Esophagus muscularis mucosa (tissue), 4 donors: Measurements from ENCODE around the gene TRPM3.

ENCODE experiments used
- EP300 ChIP-seq: sonication (generic); formaldehyde crosslinking; IDR thresholded peaks from one replicate; pipeline ENCODE4 v1.6.1; 2017; ENCODE audit warnings: antibody characterized with exemption
- POLR2A ChIP-seq: fragments of 450-650 bp; IDR thresholded peaks from one replicate; pipeline ENCODE4 v1.6.1; 2017; ENCODE audit warnings: antibody characterized with exemption, moderate library complexity, mild to moderate bottlenecking, low read depth
- TF ChIP-seq, protein P1 (sequence below), 3 experiments: fragments of 200-600 bp in 2 of 3; fragments of 450-650 bp in 1 of 3; sonication (generic) in 2 of 3; IDR thresholded peaks; one replicate each; pipeline ENCODE4 v1.5.1; 2017 to 2019; ENCODE audit warnings: antibody characterized with exemption in 3 of 3, mild to moderate bottlenecking in 2 of 3, moderate library complexity in 1 of 3

DNA sequence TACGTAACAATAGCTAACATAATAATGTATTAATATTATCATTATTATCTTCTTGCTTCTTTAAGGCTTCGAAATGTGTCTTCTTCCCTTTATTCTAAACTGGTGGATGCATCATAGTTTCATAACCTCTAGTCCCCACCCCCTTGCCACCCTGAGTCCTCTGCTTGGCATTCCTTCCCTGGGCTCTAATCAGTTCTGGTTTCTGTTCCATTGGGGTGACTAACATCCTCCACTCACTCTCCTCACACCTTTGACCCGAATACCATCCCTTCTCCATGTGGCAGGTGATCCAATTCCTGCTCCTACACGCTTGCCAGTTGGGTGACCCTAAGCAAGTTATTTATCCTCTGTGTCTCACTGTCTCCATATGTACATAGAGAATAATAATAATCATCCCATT is 286.1 kb downstream of the TRPM3 start:
- TF ChIP-seq POLR2A (no peak), EP300 (no peak)
- TF ChIP-seq, protein P1, sequence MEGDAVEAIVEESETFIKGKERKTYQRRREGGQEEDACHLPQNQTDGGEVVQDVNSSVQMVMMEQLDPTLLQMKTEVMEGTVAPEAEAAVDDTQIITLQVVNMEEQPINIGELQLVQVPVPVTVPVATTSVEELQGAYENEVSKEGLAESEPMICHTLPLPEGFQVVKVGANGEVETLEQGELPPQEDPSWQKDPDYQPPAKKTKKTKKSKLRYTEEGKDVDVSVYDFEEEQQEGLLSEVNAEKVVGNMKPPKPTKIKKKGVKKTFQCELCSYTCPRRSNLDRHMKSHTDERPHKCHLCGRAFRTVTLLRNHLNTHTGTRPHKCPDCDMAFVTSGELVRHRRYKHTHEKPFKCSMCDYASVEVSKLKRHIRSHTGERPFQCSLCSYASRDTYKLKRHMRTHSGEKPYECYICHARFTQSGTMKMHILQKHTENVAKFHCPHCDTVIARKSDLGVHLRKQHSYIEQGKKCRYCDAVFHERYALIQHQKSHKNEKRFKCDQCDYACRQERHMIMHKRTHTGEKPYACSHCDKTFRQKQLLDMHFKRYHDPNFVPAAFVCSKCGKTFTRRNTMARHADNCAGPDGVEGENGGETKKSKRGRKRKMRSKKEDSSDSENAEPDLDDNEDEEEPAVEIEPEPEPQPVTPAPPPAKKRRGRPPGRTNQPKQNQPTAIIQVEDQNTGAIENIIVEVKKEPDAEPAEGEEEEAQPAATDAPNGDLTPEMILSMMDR (IDR thresholded peaks at IDR 0.05): no peak
